Heart right ventricle (tissue), 16 donors: Measurements from ENCODE around the gene NCKAP5. TPM values are rescaled to one million over a fixed set of nuclear protein-coding genes. Genes with fewer than 3 reads are reported as not detected.
"Not testable (repeated sequence)": the region's sequence is repeated elsewhere in the genome, so short reads cannot be mapped to it uniquely, and the experiment has no call there.

Experiments
- ATAC-seq, 8 donors: fragments of 200-7000 bp; cut with Tn5 transposase; one replicate each; pipeline ENCODE4 v1.9.1; 2020; ENCODE audit warnings: mild to moderate bottlenecking in 8 of 8, moderate library complexity in 8 of 8, moderate number of reproducible peaks in 1 of 8
- DNase-seq, 2 donors: peaks; one replicate each; pipeline ENCODE4 v3.0.0-alpha.2; 2020
- H3K27ac ChIP-seq, 10 donors: fragments of 200-600 bp; sonication (generic) in 2 of 10; one replicate each; pipeline versions ENCODE4 v1.5.0 to v1.8.0; 2020 to 2022; ENCODE audit warnings: mild to moderate bottlenecking in 3 of 10
- H3K27me3 ChIP-seq, 7 donors: fragments of 200-600 bp; one replicate each; pipeline ENCODE4 v1.8.0; 2021 to 2022; ENCODE audit warnings: mild to moderate bottlenecking in 2 of 7
- H3K36me3 ChIP-seq, 9 donors: fragments of 200-600 bp; sonication (generic) in 1 of 9; one replicate each; pipeline versions ENCODE4 v1.5.0 to v1.8.0; 2020 to 2022; ENCODE audit warnings: mild to moderate bottlenecking in 2 of 9
- H3K4me1 ChIP-seq, 9 donors: fragments of 200-600 bp; sonication (generic) in 1 of 9; one replicate each; pipeline versions ENCODE4 v1.5.0 to v1.8.0; 2020 to 2022; ENCODE audit warnings: mild to moderate bottlenecking in 4 of 9
- H3K4me3 ChIP-seq, 10 donors: fragments of 200-600 bp; sonication (generic) in 2 of 10; one replicate each; pipeline versions ENCODE4 v1.5.0 to v1.8.0; 2020 to 2022; ENCODE audit warnings: mild to moderate bottlenecking in 7 of 10, moderate library complexity in 2 of 10
- H3K9me3 ChIP-seq, 11 donors: fragments of 200-600 bp in 10 of 11; sonication (generic) in 2 of 11; one replicate each; pipeline versions ENCODE4 v1.5.0 to v1.8.0; 2013 to 2022; ENCODE audit warnings: mild to moderate bottlenecking in 2 of 11, control low read depth in 1 of 11, moderate library complexity in 1 of 11
- WGBS, 2 donors: extraction: QIAGEN DNeasy Blood & Tissue Kit; methylation state at CpG; one replicate each; pipeline ENCODE4 v1.1.7; 2013; ENCODE audit warnings: inconsistent platforms in 1 of 2; 5-methylcytosine and 5-hydroxymethylcytosine counted together
- intact Hi-C, 10 donors: fragments of 100-400 bp; cut with DNase I; formaldehyde crosslinking; loops; one replicate each; pipeline versions ENCODE4 v1.11.1 to v1.14.2; 2022
- polyA plus RNA-seq, 2 donors: library from polyadenylated mRNA; stranded (reverse); fragments of 200-250 nt; gene quantifications; one replicate each; pipeline ENCODE4 v1.2.3, GENCODE V29; 2013
- total RNA-seq, 10 donors: library from RNA; stranded (reverse); fragmentation: NEBNext Ultra II Directional in 3 of 10; extraction: Animal tissue kit (Norgen Biotek cat#: 25700) in 3 of 10; gene quantifications; one replicate each; pipeline versions ENCODE4 v1.2.1 to v1.2.4, GENCODE V29; 2021 to 2023
- TF ChIP-seq, protein P1 (sequence below), 9 donors: fragments of 200-600 bp; sonication (generic) in 2 of 9; IDR thresholded peaks; one replicate each; pipeline versions ENCODE4 v1.5.0 to v1.8.0; 2021 to 2022; ENCODE audit warnings: antibody characterized with exemption in 9 of 9, mild to moderate bottlenecking in 5 of 9, moderate library complexity in 1 of 9
- donor health status: Arrhythmogenic right ventricular cardiomyopathy.
- donor health status: ischemic (EF 13 %, LVEDD 7.1; RV severe dilation, severe dysfunction).
- donor health status: healthy with polysubstance abuse.
- donor health status: DM: no; HTN: yes; CAD: no.
- donor health status: DM: no; HTN: no; CAD: no.
- donor health status: ischemic (EF 25% LVEDD 6.9; RV normal size, moderate dysfunction).
- donor health status: ischemic (EF 25% LVEDD 5.7; RV mildly dilated, moderate dysfunction).
- donor health status: healthy.
- donor health status: DM: yes; HTN: yes; CAD: no.
- donor health status: Ischemic cardiomyopathy.
- donor health status: ischemic (EF 35%, LVEDD 5.7; RV mildly dilated, moderate dysfunction).
- donor health status: nonischemic (EF 11% LVEDD 7.7; RV severe dilation, severe dysfunction).
- donor health status: DM: yes; HTN: yes; CAD: no.
- donor health status: PGD.
- donor health status: ischemic (EF 29% LVEDD 5.4; RV normal size, mild dysfunction).
- donor health status: nonischemic (EF 23%, LVEDD 6.1; RV moderate dilation, normal function).

Gene NCKAP5
- total and polyA plus RNA-seq, 12 donors = 0.57 to 11.7 (median 6.2) TPM

DNA sequence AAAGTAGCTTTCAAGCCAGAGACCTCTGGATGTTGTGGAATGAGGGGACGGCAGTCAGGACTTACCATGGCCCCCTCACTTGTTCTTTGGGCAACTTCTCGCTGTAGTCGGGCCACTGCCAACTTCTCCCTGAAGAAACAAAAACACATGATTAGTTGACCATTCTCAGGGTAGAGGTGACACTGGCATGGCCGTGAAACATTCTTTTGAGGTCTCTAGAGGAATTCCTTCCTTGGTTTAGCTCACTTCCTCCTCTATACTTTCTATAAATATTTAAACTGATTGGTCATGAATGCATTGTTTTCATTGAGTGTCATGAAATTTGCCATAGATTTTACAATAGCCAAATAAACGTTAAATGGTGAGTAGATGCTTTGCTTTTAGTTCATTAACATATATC is 354.6 kb downstream of the NCKAP5 start:
- peaks cover 0 to 12% (median 5%) of the 10 kb centered on the region in 11 donors for H3K9me3 ChIP-seq
- ATAC-seq (no peak), DNase-seq (no peak)
- TF ChIP-seq, protein P1, sequence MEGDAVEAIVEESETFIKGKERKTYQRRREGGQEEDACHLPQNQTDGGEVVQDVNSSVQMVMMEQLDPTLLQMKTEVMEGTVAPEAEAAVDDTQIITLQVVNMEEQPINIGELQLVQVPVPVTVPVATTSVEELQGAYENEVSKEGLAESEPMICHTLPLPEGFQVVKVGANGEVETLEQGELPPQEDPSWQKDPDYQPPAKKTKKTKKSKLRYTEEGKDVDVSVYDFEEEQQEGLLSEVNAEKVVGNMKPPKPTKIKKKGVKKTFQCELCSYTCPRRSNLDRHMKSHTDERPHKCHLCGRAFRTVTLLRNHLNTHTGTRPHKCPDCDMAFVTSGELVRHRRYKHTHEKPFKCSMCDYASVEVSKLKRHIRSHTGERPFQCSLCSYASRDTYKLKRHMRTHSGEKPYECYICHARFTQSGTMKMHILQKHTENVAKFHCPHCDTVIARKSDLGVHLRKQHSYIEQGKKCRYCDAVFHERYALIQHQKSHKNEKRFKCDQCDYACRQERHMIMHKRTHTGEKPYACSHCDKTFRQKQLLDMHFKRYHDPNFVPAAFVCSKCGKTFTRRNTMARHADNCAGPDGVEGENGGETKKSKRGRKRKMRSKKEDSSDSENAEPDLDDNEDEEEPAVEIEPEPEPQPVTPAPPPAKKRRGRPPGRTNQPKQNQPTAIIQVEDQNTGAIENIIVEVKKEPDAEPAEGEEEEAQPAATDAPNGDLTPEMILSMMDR (IDR thresholded peaks at IDR 0.05) = no peak
- H3K27ac ChIP-seq = no peak overlapping the region
- no peaks in the 10 kb centered on the region for H3K36me3 ChIP-seq
- intact Hi-C loops = loop anchor here in 1 of 10 donors (1.0 kb wide), 1 partner anchor 27 kb away; no protein-coding TSS in a partner anchor
- 66 to 69% methylated on average over 5 of the region's 5 CpGs for WGBS, 2 donors
- no peak overlapping the region for H3K4me3 ChIP-seq
- H3K4me1 ChIP-seq = no peaks in the 10 kb centered on the region
- H3K27me3 ChIP-seq = no peaks in the 10 kb centered on the region

DNA sequence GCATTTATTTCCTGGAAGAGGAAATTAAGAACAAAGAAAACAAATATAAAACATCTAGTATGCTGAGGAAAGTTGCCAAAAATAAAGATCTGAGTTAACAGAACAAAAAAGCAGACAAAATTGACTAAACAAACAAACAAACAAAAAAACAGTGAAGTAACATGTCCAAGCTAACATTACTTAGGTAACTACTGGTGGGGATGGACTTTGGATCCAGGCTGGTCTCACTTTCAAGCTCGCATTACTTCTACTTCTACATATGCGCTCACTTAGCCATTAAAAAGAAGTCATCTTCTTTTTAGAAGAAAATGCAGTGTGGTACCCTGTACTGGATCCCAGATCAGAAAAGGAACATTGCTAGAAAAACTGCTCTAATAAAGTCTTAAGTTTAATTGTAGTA is 358.9 kb downstream of the NCKAP5 start:
- TF ChIP-seq, protein P1 (IDR thresholded peaks at IDR 0.05) = no peak
- no peaks in the 10 kb centered on the region for H3K27me3 ChIP-seq
- H3K36me3 ChIP-seq = no peaks in the 10 kb centered on the region
- no peak overlapping the region for H3K4me3 ChIP-seq
- intact Hi-C loops = no loop called here
- ATAC-seq = no peak
- 96 to 98% methylated on average over 2 of the region's 2 CpGs for WGBS, 2 donors
- H3K9me3 ChIP-seq = peaks cover 0 to 11% (median 6%) of the 10 kb centered on the region in 11 donors
- no peaks in the 10 kb centered on the region for H3K4me1 ChIP-seq
- DNase-seq = no peak
- H3K27ac ChIP-seq = no peak overlapping the region

DNA sequence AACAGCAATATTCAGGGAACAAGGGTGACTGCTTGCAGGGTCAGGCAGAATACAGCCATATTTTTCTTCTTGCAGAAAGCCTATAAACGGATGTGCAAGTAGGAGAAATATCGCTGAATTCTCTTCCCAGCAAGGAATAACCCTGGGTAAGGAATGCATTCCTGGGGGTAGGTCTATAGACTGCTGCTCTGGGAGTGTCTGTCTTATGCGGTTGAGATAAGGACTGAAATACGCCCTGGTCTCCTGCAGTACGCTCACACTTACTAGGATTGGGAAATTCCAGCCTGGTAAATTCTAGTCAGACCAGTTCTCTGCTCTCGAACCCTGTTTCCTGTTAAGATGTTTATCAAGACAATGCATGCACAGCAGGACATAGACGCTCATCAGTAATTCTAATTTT is 361.6 kb downstream of the NCKAP5 start:
- H3K36me3 ChIP-seq, ATAC-seq, H3K4me3 ChIP-seq, intact Hi-C loops, H3K27ac ChIP-seq, H3K4me1 ChIP-seq, H3K27me3 ChIP-seq, DNase-seq: not testable (repeated sequence)
- H3K9me3 ChIP-seq = peaks cover 0 to 18% (median 6%) of the 10 kb centered on the region in 11 donors
- 91 to 92% methylated on average over 7 of the region's 7 CpGs for WGBS, 2 donors

DNA sequence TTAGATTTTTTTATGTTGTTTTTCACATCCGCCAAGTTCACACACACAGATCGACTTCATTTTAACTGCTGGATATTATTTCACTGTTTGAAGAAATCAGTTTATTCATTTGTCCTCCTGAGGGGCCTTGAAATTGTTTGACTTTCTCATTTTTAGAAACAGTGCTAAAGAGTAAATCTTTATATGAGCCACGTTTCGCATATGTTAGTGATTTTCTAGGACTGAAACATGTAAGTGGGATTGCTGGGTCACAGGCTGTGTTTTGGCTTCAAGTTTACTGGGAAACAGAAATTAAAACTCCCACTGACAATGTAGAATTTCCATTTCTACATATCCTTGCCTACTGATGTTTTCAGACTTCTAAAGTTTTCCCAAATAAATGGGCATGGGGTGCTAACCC is 363.8 kb downstream of the NCKAP5 start:
- no peak for DNase-seq
- ATAC-seq = no peak
- intact Hi-C loops = no loop called here
- peaks cover 0 to 20% (median 6%) of the 10 kb centered on the region in 11 donors for H3K9me3 ChIP-seq
- 83 to 93% methylated on average over 4 of the region's 4 CpGs for WGBS, 2 donors
- no peak overlapping the region for H3K27ac ChIP-seq
- H3K36me3 ChIP-seq = no peaks in the 10 kb centered on the region
- no peaks in the 10 kb centered on the region for H3K4me1 ChIP-seq
- TF ChIP-seq, protein P1 (IDR thresholded peaks at IDR 0.05) = no peak
- no peak overlapping the region for H3K4me3 ChIP-seq
- H3K27me3 ChIP-seq = no peaks in the 10 kb centered on the region

DNA sequence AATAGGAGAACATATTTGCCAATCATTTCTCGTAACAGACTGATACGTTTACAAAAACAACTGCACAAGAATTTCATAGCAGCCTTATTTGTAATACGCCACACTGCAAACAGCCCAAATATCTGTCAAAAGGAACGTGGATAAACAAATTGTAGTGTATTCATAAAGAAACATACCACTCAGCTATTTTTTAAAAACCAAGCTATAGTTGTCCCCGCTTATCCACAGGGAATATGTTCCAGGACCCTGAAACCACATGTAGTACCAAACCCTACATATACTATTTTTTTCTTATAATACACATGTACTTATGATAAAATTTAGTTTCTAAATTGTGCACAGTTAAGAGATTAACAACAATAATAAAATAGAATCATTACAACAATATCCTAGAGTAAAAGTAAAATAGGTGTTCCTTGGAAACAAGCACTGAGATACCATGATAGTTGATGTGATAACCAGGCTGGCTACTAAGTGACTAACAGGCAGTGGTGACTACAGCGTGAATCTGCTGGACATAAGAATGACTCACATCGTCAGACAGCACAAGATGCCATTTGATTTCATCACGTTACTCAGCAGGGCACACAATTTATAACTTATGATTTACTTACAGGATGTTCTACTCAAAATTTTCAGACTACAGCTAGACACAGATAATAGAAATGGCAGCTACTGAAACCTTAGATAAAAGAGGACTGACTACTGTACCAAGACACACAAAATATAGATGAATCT is 367.4 kb downstream of the NCKAP5 start:
- Histone ChIP-seq H3K27ac (no peak overlapping the region), H3K9me3 (peaks cover 0 to 10% (median 0%) of the 10 kb centered on the region in 11 donors), H3K4me1 (no peaks in the 10 kb centered on the region), H3K27me3 (no peaks in the 10 kb centered on the region), H3K4me3 (no peak overlapping the region), H3K36me3 (no peaks in the 10 kb centered on the region)
- 72 to 80% methylated on average over 8 of the region's 8 CpGs for WGBS, 2 donors
- DNase-seq (no peak), ATAC-seq (peak in 1 of 8 donors; percentile 48)
- TF ChIP-seq, protein P1 (IDR thresholded peaks at IDR 0.05) = no peak
- intact Hi-C loops = no loop called here
